T1000 (cell line): ENCODE data around the gene CALML5.

Experiments used
- DNase-seq: peaks from one replicate; lab custom pipeline; 2025; ENCODE audit warnings: mixed read lengths; lab: John Stamatoyannopoulos, UW

The CALML5 gene

DNA sequence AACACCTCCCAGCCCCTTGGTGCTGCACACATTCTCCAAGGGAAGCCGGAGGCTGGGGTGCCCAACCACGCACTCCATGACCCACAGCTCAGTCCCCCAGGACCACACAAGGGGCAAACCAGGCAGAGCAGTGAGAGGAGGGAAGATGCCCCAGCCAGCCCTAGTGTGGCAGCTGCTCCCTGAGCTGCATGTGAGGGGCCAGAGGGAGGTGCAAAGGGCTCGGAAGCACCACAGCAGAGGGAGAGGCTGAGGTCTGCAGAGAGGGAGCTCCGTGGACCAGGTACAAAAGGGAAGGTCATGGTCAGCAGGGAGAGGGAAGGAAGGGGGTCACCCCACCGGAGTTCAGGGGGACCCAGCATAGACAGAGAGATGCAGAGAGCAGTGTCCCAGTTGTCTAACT lies 1.5 kb upstream of the CALML5 start:
- DNase-seq = no peak

DNA sequence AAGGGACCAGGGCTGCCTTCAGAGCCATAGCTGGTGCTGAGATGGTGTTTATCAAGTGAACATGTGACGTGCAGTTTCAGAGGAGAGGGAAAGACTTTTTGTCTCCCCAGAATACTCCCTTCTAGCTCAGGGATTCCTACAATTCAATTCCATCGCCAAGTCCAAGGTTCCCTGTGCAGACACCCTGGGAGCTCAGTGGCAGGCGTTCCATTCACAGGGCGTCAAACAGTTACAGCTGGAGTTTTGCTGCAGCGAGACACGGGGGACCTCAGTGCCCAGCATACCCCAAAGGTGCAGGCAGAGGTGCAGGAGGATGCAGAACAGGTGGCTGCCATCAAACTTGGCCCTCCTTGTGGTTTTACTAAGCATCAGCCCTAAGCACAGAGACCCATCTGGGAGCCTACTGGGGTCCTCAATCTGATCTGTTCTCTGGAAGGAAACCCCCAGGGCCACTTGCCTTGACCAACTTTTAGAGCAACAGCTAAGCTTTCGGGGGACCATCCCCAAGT lies 846 bp upstream of the CALML5 start:
- no peak for DNase-seq

- no peak for DNase-seq
These were observed 428 bp downstream of the CALML5 start for GRCh38 chr10:5498791-5499492.

GRCh38 chr10:5497948-5498730 lies 1.2 kb downstream of the CALML5 start:
- DNase-seq = no peak

- DNase-seq = no peak
These were observed 2.1 kb downstream of the CALML5 start for GRCh38 chr10:5497289-5497688.

DNA sequence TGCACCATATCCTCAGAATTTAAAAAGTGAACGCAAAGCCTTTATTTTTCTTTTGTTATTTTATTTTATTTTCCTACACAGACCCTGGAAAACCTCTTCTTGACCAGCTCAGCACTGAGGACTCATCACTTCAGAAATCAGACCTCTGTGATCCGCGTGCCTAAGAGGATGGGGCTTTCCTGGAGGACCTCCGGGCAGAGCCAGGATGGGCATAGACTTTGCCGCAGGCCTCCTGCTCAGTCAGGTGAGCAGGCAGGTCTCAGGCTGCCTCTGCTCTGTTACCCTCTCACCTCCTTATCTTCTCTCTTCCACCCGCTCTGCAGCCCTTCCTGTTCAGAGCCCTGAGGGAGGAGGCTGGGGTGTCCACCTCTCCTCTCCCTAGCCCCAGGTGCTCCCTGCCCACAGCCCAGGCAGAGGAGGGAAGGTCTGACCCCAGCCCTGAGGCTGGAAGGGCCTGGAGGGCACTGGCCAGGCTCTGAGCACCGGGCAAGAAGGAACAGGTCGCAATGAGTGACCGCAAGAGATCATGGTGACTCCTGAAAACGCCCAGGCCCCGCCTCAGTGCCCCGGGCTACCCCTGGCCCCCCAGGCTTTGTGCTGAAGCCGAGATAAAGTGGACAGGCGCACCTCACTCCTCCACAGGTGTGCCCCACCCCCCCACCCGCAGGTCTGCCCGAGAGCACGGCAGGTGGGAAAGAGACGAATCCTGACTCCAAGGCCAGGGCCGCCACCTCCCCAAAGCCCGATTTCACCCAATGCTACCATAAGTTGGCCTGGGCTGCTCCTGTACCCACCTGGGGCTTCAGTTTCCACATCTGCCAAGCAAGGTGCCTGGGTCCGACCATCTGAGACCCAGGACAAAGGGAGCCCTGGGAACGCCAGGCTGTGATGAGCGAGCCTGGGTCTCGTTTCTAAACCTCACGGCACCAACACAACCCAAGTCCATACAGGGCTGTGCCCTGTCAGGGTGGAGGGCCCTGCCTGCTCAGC lies 2.8 kb downstream of the CALML5 start:
- DNase-seq = no peak

DNA sequence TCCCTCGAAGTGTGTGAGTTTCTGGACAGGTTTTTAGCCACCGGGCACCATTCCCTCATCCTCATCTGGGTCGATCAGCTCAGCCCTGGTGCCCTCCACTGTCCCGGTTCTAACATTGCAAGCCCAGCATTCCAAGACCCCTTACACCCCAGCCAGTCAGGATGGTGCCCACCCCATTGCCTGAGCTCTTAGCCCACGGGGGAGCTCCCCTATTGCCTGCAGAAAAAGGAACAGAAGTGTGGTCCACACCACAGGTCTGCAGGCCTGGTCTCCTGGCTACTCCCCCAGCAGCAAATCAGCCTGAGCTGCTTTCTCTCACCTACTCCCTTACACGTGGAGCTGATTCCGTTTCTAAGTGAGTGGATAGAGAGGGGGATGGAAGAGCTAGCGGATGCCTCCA lies 4.8 kb downstream of the CALML5 start:
- DNase-seq = no peak

- DNase-seq = no peak
These were observed 5.7 kb downstream of the CALML5 start for GRCh38 chr10:5493691-5494090.

DNA sequence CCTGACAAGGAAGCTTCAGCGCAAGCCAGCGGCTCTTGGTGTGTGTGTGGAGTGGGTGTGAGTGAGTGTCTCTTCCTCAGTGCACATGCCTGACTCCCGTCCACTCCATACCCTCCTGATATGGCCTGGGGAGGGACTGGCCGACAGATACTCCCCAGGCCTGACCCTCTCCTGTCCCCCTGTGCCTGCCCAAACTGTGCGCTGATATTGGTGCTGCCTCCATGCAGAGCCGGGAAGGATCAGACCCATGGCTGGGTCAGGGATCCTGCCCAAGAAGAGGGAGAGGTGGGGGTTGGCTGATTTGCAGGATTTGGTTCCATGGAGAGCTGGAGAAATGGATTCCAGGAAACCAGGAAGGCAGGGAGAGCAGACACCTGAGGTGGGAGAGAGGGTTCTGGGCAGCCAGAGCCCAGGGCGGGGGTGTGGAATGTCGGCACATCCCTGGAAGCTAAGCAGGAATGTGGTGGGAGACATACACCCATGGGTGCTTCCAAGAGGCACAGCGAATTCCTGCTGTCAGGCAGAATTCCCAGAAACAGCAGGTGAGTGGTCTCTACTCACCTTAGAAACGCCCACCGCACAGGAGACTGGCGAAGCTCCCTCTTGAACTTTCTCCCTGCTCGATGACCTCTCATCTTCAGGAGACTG lies 6.3 kb downstream of the CALML5 start:
- DNase-seq = no peak

DNA sequence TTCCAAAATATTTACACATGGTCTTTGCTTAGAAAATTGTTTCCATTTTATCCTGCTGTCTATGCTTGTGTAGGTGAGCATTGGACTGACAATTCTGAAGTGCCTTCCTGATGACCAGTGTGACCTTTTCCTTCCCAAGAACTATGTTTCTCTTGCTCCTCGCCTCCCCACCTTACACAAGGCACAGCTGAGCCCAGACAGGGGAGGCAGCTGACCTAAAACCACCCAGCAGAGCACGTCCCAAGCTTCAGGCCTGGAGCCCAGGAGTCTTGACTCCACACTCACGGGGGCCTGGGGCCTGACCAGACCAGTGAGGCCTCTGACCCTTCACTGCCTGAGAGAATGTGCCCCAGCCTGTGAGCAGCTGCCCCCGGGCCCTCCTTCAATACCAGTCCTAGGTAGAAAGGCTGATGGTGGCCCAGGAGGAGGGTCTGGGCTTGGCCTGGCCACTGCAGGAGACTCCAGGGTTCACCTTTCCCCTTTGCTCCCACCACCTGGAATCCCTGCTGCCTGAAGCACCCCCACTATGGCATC lies 7.0 kb downstream of the CALML5 start:
- no peak for DNase-seq

GRCh38 chr10:5491477-5491876 lies 7.9 kb downstream of the CALML5 start:
- no peak for DNase-seq

- DNase-seq = no peak
These were observed 8.5 kb downstream of the CALML5 start for GRCh38 chr10:5490698-5491464.

GRCh38 chr10:5490032-5490431 lies 9.3 kb downstream of the CALML5 start:
- no peak for DNase-seq

- no peak for DNase-seq
These were observed 10.9 kb downstream of the CALML5 start for GRCh38 chr10:5488272-5489161.

DNA sequence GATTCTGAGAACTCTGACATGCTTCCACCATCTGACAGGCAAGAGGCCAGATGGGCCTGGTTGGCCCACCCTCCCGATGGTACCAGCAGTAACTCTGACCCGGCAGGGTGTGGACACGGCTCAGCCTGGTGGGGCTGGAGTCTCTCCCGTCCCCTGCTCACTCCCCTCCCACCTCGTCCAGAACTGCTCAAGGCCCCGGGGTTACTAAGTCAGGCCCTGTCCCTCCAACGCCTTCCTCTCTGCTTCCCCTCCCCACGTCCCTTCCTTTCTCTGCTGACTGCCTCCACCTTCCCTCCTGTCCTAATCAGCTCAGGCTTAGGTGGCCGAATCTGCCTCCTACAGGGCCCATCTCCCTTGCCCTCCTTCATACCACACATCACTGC lies 12.5 kb downstream of the CALML5 start:
- no peak for DNase-seq

DNA sequence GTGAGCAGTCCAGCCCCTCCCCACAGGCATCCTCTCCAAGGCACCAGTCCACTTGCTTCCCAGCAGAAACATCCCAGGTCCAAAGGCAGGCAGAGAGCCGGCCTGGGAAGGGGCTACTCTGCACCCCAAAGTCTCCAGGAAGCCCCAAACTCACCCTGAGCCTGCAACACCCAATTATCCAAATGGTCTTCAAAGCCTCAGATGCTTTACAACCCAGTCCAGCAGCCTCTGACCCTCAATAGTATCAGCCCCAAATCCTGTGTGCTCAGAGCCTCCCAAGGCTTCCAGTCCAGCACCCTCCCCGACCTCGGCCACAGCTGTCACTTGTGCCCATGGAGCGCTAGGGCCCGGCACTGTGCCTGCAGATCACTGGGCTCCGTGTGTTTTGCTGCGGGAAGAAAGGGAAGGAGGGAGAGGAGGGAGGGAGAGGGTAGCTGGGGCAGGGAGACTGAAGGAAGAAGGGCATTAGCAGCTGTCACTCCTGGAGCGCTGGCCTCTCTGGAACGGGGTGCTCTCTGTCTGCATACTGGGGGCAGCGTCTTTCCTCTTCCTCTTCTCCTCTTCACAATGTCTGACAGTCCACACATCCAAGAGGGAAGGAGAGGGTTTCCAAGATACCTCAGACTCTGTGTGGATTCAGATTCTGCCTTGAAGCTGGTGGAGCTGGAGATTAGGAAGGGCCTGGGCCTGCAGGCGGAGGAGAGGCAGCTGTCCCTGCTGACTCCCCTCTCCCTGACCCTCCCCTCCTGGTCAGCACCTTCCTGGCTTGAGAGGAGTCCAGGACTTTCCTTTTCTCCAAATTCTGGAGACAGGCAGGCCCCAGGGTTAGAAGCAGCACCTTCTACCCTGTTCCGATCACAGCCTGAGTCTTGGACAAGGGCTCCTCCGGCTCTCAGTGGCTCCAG lies 13.2 kb downstream of the CALML5 start:
- no peak for DNase-seq

DNA sequence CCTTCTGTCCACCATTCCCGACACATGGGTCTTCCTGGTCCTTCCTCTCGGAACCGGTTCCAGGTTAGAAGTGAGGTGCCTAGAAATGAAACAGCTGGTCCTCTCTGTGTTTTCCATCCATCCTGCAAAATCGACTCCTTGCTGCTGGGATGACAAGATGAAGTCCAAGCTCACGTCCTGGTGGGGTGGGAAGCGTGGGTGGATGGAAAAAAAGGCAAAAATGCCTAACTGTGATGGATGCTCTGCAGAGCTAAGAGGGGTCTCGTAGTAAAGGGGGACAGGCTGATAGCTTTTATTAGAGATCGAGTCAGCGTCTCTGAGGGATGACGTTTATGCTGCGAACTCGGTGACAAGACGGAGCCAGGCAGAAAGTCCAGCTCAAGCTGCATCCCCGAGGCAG lies 14.1 kb downstream of the CALML5 start:
- no peak for DNase-seq

GRCh38 chr10:5484205-5484604 lies 15.2 kb downstream of the CALML5 start:
- DNase-seq = no peak

DNA sequence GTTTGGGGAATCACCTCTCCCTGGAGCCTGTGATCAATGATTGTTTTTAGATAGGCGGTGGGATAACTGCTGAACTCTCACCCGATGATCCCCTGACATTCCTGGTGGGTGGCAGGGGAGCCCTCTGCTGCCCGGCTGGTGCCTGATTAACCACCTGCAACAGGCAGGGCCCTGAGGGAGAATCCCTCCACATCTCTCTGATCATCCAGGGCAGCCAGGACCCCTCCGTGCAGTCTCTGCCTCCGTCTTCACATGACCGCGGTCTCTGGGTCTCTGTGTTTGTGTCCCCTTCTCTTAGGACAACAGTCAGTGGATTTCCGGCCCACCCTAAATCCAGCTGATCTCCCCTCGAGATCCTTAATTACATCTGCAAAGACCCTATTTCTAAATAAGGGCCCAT lies 17.4 kb downstream of the CALML5 start:
- DNase-seq = no peak
